ENCODE data around the gene RIPK3. TPM values are rescaled to one million over a fixed set of nuclear protein-coding genes. Genes with fewer than 3 reads are reported as not detected.

Gene RIPK3
- total and polyA plus RNA-seq, 8 donors, result 6.4 to 42.6 (median 13.5) TPM

DNA sequence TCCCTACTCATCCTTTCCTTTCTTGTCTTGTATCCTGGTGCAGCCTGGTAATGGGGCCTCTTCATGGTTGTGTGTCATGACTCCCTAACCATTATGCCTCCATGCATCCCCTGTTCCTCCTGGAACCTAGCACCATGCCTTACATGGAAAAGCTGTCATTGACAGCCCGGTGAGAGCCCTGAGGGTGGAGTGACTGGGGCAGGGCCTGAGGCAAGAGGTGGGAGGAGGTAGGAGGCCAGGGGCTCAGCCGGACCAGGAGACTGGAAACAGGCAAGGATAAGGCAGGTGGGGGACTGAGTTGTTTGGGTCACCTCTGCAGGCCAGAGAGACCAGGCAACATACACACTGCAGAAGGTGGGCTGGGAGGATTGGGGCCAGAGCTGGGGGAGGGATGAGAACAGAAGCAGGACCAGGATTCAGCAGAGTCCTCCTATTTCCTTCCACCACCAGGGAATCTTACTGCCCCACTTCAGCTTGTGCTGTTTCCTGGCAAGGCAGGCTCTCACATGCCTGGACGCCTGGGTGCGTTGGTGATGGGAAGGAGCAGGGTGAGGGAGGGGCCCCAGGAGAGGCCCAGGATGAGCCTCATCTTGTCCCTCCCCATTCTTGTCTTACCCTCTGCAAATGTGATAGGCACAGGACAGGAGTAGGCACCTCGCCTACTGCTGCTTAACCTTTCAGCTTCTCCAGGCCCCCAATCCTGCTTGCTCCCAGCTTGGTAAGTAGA, 30.1 kb downstream of the RIPK3 start, which contains the start of gene LTB4R2:
TSS of gene LTB4R2 (plus strand) at position 603 of the 727 bp plus-strand sequence. CDS start 525 bp downstream, outside the sequence.
- H3K27ac ChIP-seq, result peak within 1 kb of the TSS; percentile 80 to 95 (median 88)
- H3K4me3 ChIP-seq, result peak within 1 kb of the TSS; percentile 47 to 58 (median 57)
- TF ChIP-seq POLR2A (IDR thresholded peaks at IDR 0.05), result no peak
- no peak for TF ChIP-seq POLR2AphosphoS5 (IDR thresholded peaks at IDR 0.05)
- TF ChIP-seq, protein P1, sequence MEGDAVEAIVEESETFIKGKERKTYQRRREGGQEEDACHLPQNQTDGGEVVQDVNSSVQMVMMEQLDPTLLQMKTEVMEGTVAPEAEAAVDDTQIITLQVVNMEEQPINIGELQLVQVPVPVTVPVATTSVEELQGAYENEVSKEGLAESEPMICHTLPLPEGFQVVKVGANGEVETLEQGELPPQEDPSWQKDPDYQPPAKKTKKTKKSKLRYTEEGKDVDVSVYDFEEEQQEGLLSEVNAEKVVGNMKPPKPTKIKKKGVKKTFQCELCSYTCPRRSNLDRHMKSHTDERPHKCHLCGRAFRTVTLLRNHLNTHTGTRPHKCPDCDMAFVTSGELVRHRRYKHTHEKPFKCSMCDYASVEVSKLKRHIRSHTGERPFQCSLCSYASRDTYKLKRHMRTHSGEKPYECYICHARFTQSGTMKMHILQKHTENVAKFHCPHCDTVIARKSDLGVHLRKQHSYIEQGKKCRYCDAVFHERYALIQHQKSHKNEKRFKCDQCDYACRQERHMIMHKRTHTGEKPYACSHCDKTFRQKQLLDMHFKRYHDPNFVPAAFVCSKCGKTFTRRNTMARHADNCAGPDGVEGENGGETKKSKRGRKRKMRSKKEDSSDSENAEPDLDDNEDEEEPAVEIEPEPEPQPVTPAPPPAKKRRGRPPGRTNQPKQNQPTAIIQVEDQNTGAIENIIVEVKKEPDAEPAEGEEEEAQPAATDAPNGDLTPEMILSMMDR (IDR thresholded peaks at IDR 0.05), result no peak
- TF ChIP-seq EP300 (IDR thresholded peaks at IDR 0.05), result no peak
- H3K9me3 ChIP-seq, result no peaks in the 10 kb centered on the region
- 60 to 81% (median 66%) methylated on average over 5 of the region's 5 CpGs for WGBS, 5 donors
- intact Hi-C loops (cut with DNase I; ENCODE audit: low total_unique reads), result no loop called here
- H3K27me3 ChIP-seq, result no peaks in the 10 kb centered on the region
- peaks cover 21 to 39% (median 28%) of the 10 kb centered on the region in 4 donors for H3K36me3 ChIP-seq
- H3K4me1 ChIP-seq, result peaks cover 44 to 74% (median 65%) of the 10 kb centered on the region in 4 donors
- DNase-seq, result no peak

DNA sequence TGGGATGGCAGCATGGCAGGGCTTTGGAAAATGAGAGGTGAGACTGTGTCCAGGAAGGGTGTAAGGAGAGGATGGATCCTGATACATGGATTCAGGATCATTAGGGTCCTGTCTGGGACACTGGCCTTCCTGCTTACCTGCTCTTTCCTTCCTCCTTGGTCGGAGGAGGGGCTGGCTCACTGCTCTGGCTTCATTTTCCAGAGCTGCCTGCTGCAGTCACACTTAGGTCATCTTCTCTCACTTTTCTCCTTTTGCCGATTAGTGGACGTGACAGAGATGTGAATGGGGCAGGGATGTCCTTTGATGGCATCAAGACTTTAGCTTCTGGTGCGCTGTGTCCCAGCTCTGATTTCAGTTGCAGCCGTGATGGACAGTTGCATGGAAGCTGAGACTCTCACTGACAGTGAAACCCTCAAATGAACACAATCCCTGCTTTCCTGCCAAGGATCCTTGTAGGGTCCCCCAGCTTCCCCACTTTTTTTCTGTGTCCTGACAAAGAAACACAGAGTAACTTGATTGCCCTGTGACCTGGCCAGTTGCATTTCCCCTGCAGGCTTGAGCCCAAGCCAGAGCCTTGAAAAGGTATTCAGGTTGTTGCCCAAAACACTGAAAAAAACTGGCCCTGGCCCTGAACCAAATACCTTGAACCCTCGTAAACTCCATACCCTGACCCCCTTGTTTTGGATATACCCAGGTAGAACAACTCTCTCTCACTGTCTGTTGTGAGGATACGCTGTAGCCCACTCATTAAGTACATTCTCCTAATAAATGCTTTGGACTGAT, 31.3 kb downstream of the RIPK3 start:
- peaks cover 44 to 63% (median 61%) of the 10 kb centered on the region in 4 donors for H3K4me1 ChIP-seq
- no peaks in the 10 kb centered on the region for H3K9me3 ChIP-seq
- DNase-seq, result no peak
- WGBS, 5 donors, result 76 to 88% (median 81%) methylated on average over 7 of the region's 7 CpGs
- H3K4me3 ChIP-seq, result no peak overlapping the region
- intact Hi-C loops (cut with DNase I; ENCODE audit: low total_unique reads), result no loop called here
- peak overlapping the region in 3 of 5 donors; percentile 73 to 95 (median 88) for H3K27ac ChIP-seq
- H3K27me3 ChIP-seq, result no peaks in the 10 kb centered on the region
- peaks cover 32 to 51% (median 40%) of the 10 kb centered on the region in 4 donors for H3K36me3 ChIP-seq
- TF ChIP-seq EP300 (IDR thresholded peaks at IDR 0.05), result no peak
- TF ChIP-seq, protein P1 (IDR thresholded peaks at IDR 0.05), result peak in 1 of 7 experiments; percentile 38

DNA sequence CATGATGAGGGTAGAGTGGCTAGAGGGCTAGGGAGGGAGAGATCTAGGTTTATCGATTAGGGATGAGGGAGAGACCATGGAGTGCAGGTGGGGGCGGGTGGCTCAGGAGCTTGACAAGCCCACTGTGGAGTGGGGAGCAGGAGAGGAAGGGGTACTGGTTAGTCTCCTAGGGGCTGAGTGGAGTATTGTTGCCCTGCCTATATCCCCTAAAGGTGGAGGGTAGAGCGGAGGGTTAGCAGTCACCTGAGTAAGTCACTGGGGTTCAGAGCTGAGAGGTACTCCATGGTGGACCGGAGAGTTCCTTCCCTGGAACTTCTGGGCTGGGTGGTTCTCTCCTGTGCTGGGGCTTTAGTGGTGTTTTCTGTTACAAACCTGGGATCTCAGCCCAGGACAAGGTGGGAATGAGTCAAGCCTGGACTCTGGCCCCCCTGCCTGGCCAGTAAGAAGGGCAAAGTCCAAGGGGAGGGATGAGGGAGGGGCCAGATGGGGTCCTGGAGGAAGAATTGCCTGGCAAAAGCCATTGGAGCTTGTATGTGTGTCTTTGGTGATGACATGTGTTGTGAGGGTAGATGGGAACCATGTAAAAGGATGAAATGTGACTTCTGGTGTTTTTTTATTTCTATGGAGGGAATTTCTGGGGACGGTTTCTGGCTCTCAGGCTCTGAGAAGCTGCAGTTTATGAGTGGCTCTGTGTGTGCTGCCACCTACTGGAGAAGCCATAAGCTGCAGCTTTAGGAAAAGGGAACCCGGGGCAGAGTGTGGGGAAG, 32.0 kb downstream of the RIPK3 start, which contains the start of gene CIDEB:
TSS of gene CIDEB (minus strand) at position 403 of the 767 bp plus-strand sequence. CDS start at position 284, 119 bp downstream.
- Histone ChIP-seq H3K4me3 (no peak within 1 kb of the TSS), H3K27me3 (no peaks in the 10 kb centered on the region), H3K4me1 (peaks cover 44 to 62% (median 57%) of the 10 kb centered on the region in 4 donors), H3K27ac (peak within 1 kb of the TSS; percentile 11 to 88 (median 71)), H3K9me3 (no peaks in the 10 kb centered on the region), H3K36me3 (peaks cover 39 to 59% (median 48%) of the 10 kb centered on the region in 4 donors)
- no peak for TF ChIP-seq EP300 (IDR thresholded peaks at IDR 0.05)
- TF ChIP-seq, protein P1 (IDR thresholded peaks at IDR 0.05), result peak in 5 of 7 experiments; percentile 87 to 93 (median 89)
- 32 to 44% (median 40%) methylated on average over 6 of the region's 6 CpGs for WGBS, 5 donors
- peak; percentile 74 to 85 for DNase-seq
- intact Hi-C loops (cut with DNase I; ENCODE audit: low total_unique reads), result no loop called here

DNA sequence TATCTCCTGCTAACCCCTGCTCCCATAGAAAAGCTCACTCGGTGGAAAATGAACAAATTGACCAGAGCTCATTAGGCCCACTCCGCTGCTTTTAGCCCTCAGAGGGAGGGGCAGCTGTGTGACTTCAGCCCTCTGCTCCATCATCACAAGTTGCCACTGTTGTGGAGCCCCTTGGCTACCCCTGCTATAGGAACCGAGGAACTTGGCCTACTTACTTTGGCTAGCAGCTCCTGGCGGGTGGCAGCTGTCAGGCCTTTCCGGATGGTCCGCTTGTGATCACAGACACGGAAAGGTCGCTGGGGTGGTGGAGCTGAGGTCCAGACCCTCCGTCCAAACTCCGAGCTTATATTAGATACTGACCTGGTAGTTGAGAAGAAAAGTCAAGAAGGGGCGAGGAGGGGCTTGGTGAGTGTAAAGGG, 32.6 kb downstream of the RIPK3 start:
- Histone ChIP-seq H3K27me3 (no peaks in the 10 kb centered on the region), H3K27ac (peak overlapping the region; percentile 11 to 88 (median 71)), H3K4me1 (peaks cover 43 to 62% (median 53%) of the 10 kb centered on the region in 4 donors), H3K9me3 (no peaks in the 10 kb centered on the region), H3K4me3 (no peak overlapping the region), H3K36me3 (peaks cover 45 to 65% (median 54%) of the 10 kb centered on the region in 4 donors)
- DNase-seq, result no peak
- TF ChIP-seq EP300 (IDR thresholded peaks at IDR 0.05), result no peak
- TF ChIP-seq, protein P1 (IDR thresholded peaks at IDR 0.05), result no peak
- TF ChIP-seq POLR2A (IDR thresholded peaks at IDR 0.05), result no peak
- no peak for TF ChIP-seq POLR2AphosphoS5 (IDR thresholded peaks at IDR 0.05)
- 70 to 82% (median 76%) methylated on average over 11 of the region's 11 CpGs for WGBS, 5 donors
- intact Hi-C loops (cut with DNase I; ENCODE audit: low total_unique reads), result no loop called here
